B cell (primary cell): ENCODE results near the gene ATP11C. TPM values are rescaled to one million over a fixed set of nuclear protein-coding genes. Genes with fewer than 3 reads are reported as not detected.

Experiments used
- ATAC-seq: fragments of 200-7000 bp; cut with Tn5 transposase; one replicate; pipeline ENCODE4 v1.10.0; 2021; ENCODE audit warnings: low read depth, mild to moderate bottlenecking, moderate number of reproducible peaks, moderate library complexity
- CTCF ChIA-PET: fragments of 350-600 bp; sonication (Branson Sonifier 250); formaldehyde crosslinking; loops from one replicate; lab custom pipeline; 2021; ENCODE audit warnings: antibody characterized with exemption, inconsistent platforms; lab: Charles Lee
- POLR2A ChIA-PET: fragments of 350-600 bp; sonication (Branson Sonifier 250); formaldehyde crosslinking; loops from one replicate; lab custom pipeline; 2021; ENCODE audit warnings: antibody characterized with exemption; lab: Charles Lee
- DNase-seq: peaks from one replicate; pipeline ENCODE4 v3.0.0; 2013
- H2AFZ ChIP-seq: 2 replicates; pipeline ENCODE4 v1.6.1; 2012; ENCODE audit warnings: mild to moderate bottlenecking, low read depth, low read length; ENCODE audit not compliant: insufficient read depth, poor library complexity, severe bottlenecking
- H3K27ac ChIP-seq, 2 donors: 1 replicate in 1 of 2; 2 replicates in 1 of 2; pipeline ENCODE4 v1.5.1; 2012 to 2013; ENCODE audit warnings: low read length in 2 of 2, mild to moderate bottlenecking in 2 of 2, moderate library complexity in 1 of 2
- H3K27me3 ChIP-seq, 4 experiments: fragments of 200-600 bp in 1 of 4; sonication (generic) in 1 of 4; replicated peaks in 1 of 4; 1 replicate in 2 of 4; 2 replicates in 2 of 4; pipeline versions ENCODE4 v1.6.1 to v1.7.0; 2013 to 2016; ENCODE audit warnings: low read length in 3 of 4, mild to moderate bottlenecking in 2 of 4, mixed read lengths in 1 of 4, moderate library complexity in 1 of 4; ENCODE audit not compliant: insufficient read depth in 4 of 4, control insufficient read depth in 3 of 4; ENCODE audit errors: control extremely low read depth in 1 of 4
- H3K36me3 ChIP-seq, 2 experiments: replicated peaks in 1 of 2; 1 replicate in 1 of 2; 2 replicates in 1 of 2; pipeline versions ENCODE4 v1.6.1 to v1.7.1; 2013; ENCODE audit warnings: low read length in 1 of 2; ENCODE audit not compliant: insufficient read depth in 2 of 2, control insufficient read depth in 1 of 2; ENCODE audit errors: control extremely low read depth in 1 of 2, extremely low read depth in 1 of 2
- H3K4me1 ChIP-seq, 2 donors: fragments of 200-600 bp in 1 of 2; sonication (generic) in 1 of 2; 1 replicate in 1 of 2; 2 replicates in 1 of 2; pipeline versions ENCODE4 v1.5.1 to v1.6.1; 2013 to 2017; ENCODE audit warnings: low read length in 2 of 2; ENCODE audit not compliant: control insufficient read depth in 2 of 2, insufficient read depth in 2 of 2
- H3K4me2 ChIP-seq: replicated peaks from 2 replicates; pipeline ENCODE3; 2012; ENCODE audit warnings: mild to moderate bottlenecking, low read depth, low read length; ENCODE audit not compliant: poor library complexity, severe bottlenecking
- H3K4me3 ChIP-seq, 5 experiments: fragments of 200-600 bp in 1 of 5; sonication (generic) in 1 of 5; 1 replicate in 3 of 5; 2 replicates in 2 of 5; pipeline versions ENCODE4 v1.5.1 to v1.7.0; 2011 to 2016; ENCODE audit warnings: low read length in 4 of 5, mild to moderate bottlenecking in 4 of 5, low read depth in 2 of 5, control low read depth in 1 of 5, moderate library complexity in 1 of 5; ENCODE audit not compliant: insufficient read depth in 1 of 5; ENCODE audit errors: control extremely low read depth in 1 of 5, extremely low read depth in 1 of 5
- H3K79me2 ChIP-seq: fragments of 200-600 bp; sonication (generic); one replicate; pipeline ENCODE4 v1.6.0; 2016; ENCODE audit warnings: low read length; ENCODE audit not compliant: control insufficient read depth, insufficient read depth
- H3K9ac ChIP-seq: fragments of 200-600 bp; sonication (generic); 2 replicates; pipeline ENCODE4 v1.6.1; 2017; ENCODE audit warnings: mild to moderate bottlenecking, low read length, moderate library complexity
- H3K9me3 ChIP-seq, 3 donors: one replicate each; pipeline versions ENCODE4 v1.6.1 to v1.7.1; 2013; ENCODE audit warnings: low read length in 2 of 3; ENCODE audit not compliant: control insufficient read depth in 2 of 3, insufficient read depth in 1 of 3; ENCODE audit errors: control extremely low read depth in 1 of 3
- H4K20me1 ChIP-seq: 2 replicates; pipeline ENCODE4 v1.6.0; 2012; ENCODE audit warnings: mild to moderate bottlenecking, low read length; ENCODE audit not compliant: insufficient read depth, control insufficient read depth, poor library complexity, severe bottlenecking
- H3K27ac Mint-ChIP-seq: one replicate; pipeline ENCODE4 v1.8.0; 2021; ENCODE audit warnings: mixed read lengths
- H3K27me3 Mint-ChIP-seq: one replicate; pipeline ENCODE4 v1.8.0; 2021; ENCODE audit warnings: mixed read lengths
- H3K4me1 Mint-ChIP-seq: one replicate; pipeline ENCODE4 v1.8.0; 2021; ENCODE audit warnings: mixed read lengths
- H3K4me3 Mint-ChIP-seq: one replicate; pipeline ENCODE4 v1.8.0; 2021; ENCODE audit warnings: mixed read lengths
- H3K9me3 Mint-ChIP-seq: one replicate; pipeline ENCODE4 v1.8.0; 2022; ENCODE audit warnings: mixed read lengths; ENCODE audit not compliant: insufficient read depth
- CTCF ChIP-seq: fragments of 200-600 bp; IDR thresholded peaks from one replicate; pipeline ENCODE4 v1.8.0; 2022; ENCODE audit warnings: antibody characterized with exemption, mild to moderate bottlenecking
- EZH2 ChIP-seq: IDR thresholded peaks from 2 replicates; pipeline ENCODE4 v1.6.1; 2012; ENCODE audit warnings: borderline replicate concordance, low read depth, mild to moderate bottlenecking, moderate library complexity, low read length; ENCODE audit not compliant: insufficient read depth, poor library complexity, severe bottlenecking
- WGBS: methylation state at CpG from one replicate; pipeline ENCODE4 v1.1.5; 2013; ENCODE audit warnings: missing lambda C conversion rate; ENCODE audit not compliant: insufficient coverage; 5-methylcytosine and 5-hydroxymethylcytosine counted together
- intact Hi-C: fragments of 100-400 bp; cut with micrococcal nuclease; formaldehyde crosslinking; loops from one replicate; pipeline ENCODE4 v1.10.0; 2022
- polyA plus RNA-seq: library from polyadenylated mRNA; depleted of rRNA; stranded (reverse); fragments of >200 nt; gene quantifications from 2 replicates; pipeline ENCODE4 v1.2.3, GENCODE V29; 2012
- total RNA-seq, 2 donors: library from RNA; stranded (reverse); fragments of 120-200 nt in 1 of 2; gene quantifications; 1 replicate in 1 of 2; 2 replicates in 1 of 2; pipeline versions ENCODE4 v1.2.3 to v1.2.4, GENCODE V29; 2013 to 2022

The ATP11C gene
- total and polyA plus RNA-seq, 2 donors (not counting 1 experiment from before 2014, with no cell fraction given), result 8.5 to 29.2 TPM

- Histone ChIP-seq H3K79me2 (no peaks in the 10 kb centered on the region), H3K9ac (no peak within 1 kb of the TSS), H3K27ac (no peak within 1 kb of the TSS), H3K4me1 (no peaks in the 10 kb centered on the region), H3K27me3 (no peaks in the 10 kb centered on the region), H3K4me2 (no peak within 1 kb of the TSS), H2AFZ (no peak within 1 kb of the TSS), H3K9me3 (no peaks in the 10 kb centered on the region), H4K20me1 (no peaks in the 10 kb centered on the region), H3K4me3 (no peak within 1 kb of the TSS), H3K36me3 (no peaks in the 10 kb centered on the region)
- no peak for DNase-seq
- POLR2A ChIA-PET, result no interaction called here
- CTCF ChIA-PET, result no interaction called here
- Mint-ChIP-seq H3K9me3 (peaks cover 4% of the 10 kb centered on the region), H3K4me3 (no peak within 1 kb of the TSS), H3K27me3 (no peaks in the 10 kb centered on the region), H3K4me1 (no peaks in the 10 kb centered on the region), H3K27ac (no peak within 1 kb of the TSS)
- intact Hi-C loops, result no loop called here
- no CpG with 5 or more reads among the region's 4 CpGs for WGBS
- no peak for TF ChIP-seq CTCF
- no peak for TF ChIP-seq EZH2
- no peak for ATAC-seq
These were observed 224.8 kb downstream of the ATP11C start, which contains the start of gene MCF2 for GRCh38 chrX:139708067-139708466. TSS of gene MCF2 (minus strand) at chrX:139708167. CDS start at chrX:139651744, 56,423 bp downstream.

- WGBS, result no CpG with 5 or more reads among the region's 3 CpGs
- H2AFZ ChIP-seq, result no peak overlapping the region
- DNase-seq (no peak), ATAC-seq (no peak)
- H3K4me1 ChIP-seq, result no peaks in the 10 kb centered on the region
- no peaks in the 10 kb centered on the region for H3K36me3 ChIP-seq
- no peak overlapping the region for H3K27ac Mint-ChIP-seq
- H3K9me3 Mint-ChIP-seq, result peaks cover 4% of the 10 kb centered on the region
- H3K79me2 ChIP-seq, result no peaks in the 10 kb centered on the region
- H3K4me3 Mint-ChIP-seq, result no peak overlapping the region
- TF ChIP-seq EZH2, result no peak
- no peaks in the 10 kb centered on the region for H3K9me3 ChIP-seq
- H3K4me3 ChIP-seq, result no peak overlapping the region
- no peak overlapping the region for H3K27ac ChIP-seq
- CTCF ChIA-PET, result no interaction called here
- H3K4me1 Mint-ChIP-seq, result no peaks in the 10 kb centered on the region
- POLR2A ChIA-PET, result no interaction called here
- H3K9ac ChIP-seq, result no peak overlapping the region
- intact Hi-C loops, result no loop called here
- H3K27me3 ChIP-seq, result no peaks in the 10 kb centered on the region
- no peak overlapping the region for H3K4me2 ChIP-seq
- no peaks in the 10 kb centered on the region for H4K20me1 ChIP-seq
- H3K27me3 Mint-ChIP-seq, result no peaks in the 10 kb centered on the region
These were observed 230.2 kb downstream of the ATP11C start for GRCh38 chrX:139702658-139703057.
